ENCODE measurements around the gene FOSL2.
A peak's percentile ranks its signal among the peaks of the same experiment; 100 is the strongest.

The FOSL2 gene

DNA sequence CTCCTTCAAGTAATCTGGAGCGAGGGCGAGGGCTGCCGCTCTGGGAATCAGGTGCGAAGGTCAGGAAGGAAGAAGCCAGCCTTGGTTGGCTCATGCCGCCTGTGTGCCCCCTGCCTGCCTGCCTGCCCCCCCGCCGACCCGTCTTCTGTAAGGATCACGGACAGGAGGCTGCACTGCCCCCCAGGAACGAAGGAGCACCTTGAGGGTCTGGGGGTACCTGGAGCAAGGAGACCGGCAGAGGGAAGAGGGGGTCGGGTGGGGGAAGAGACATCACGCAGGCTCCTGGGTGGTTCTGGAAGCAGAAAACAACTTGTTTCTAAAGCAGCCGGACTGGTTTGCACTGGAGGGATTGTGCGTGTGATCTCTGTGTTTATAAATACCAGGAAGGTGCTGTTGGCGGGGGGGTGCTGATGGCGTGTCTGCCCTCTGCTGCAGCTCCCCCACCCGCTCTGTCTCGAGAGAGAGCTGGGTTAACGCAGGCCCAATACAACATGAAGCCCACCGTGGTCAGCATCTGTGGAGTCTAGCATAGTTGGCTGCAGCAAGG lies 1.7 kb downstream of the FOSL2 start:
- DNase-seq = peak in 1 of 3 donors; percentile 19
- no peaks in the 10 kb centered on the region for H3K36me3 ChIP-seq (ENCODE audit: control insufficient read depth, insufficient read depth, low read length)
- peak overlapping the region; percentile 99 for H3K4me3 ChIP-seq (ENCODE audit: insufficient read depth, low read depth, low read length, poor library complexity, severe bottlenecking)
- H3K27me3 ChIP-seq (replicated peaks; ENCODE audit: control insufficient read depth, insufficient read depth, low read length, poor library complexity, severe bottlenecking) = no peaks in the 10 kb centered on the region
- no peaks in the 10 kb centered on the region for H3K9me3 ChIP-seq (ENCODE audit: control insufficient read depth, low read length)
- H3K27ac ChIP-seq (ENCODE audit: insufficient read depth, low read length, poor library complexity, severe bottlenecking) = peak overlapping the region; percentile 52
- peaks cover 36% of the 10 kb centered on the region for H3K4me1 ChIP-seq (ENCODE audit: control insufficient read depth, insufficient read depth, low read length, poor library complexity, severe bottlenecking)

- Histone ChIP-seq H3K36me3 (ENCODE audit: control insufficient read depth, insufficient read depth, low read length) (no peaks in the 10 kb centered on the region), H3K27me3 (replicated peaks; ENCODE audit: control insufficient read depth, insufficient read depth, low read length, poor library complexity, severe bottlenecking) (no peaks in the 10 kb centered on the region), H3K9me3 (ENCODE audit: control insufficient read depth, low read length) (no peaks in the 10 kb centered on the region), H3K27ac (ENCODE audit: insufficient read depth, low read length, poor library complexity, severe bottlenecking) (peak overlapping the region; percentile 52), H3K4me3 (ENCODE audit: insufficient read depth, low read depth, low read length, poor library complexity, severe bottlenecking) (peak overlapping the region; percentile 99), H3K4me1 (ENCODE audit: control insufficient read depth, insufficient read depth, low read length, poor library complexity, severe bottlenecking) (peaks cover 32% of the 10 kb centered on the region)
- DNase-seq = no peak
Observed at GRCh38 chr2:28394997-28395333, 2.3 kb downstream of the FOSL2 start.

GRCh38 chr2:28395334-28396061 lies 2.8 kb downstream of the FOSL2 start:
- H3K4me1 ChIP-seq (ENCODE audit: control insufficient read depth, insufficient read depth, low read length, poor library complexity, severe bottlenecking) = peaks cover 30% of the 10 kb centered on the region
- H3K36me3 ChIP-seq (ENCODE audit: control insufficient read depth, insufficient read depth, low read length) = no peaks in the 10 kb centered on the region
- peak overlapping the region; percentile 99 for H3K4me3 ChIP-seq (ENCODE audit: insufficient read depth, low read depth, low read length, poor library complexity, severe bottlenecking)
- H3K27me3 ChIP-seq (replicated peaks; ENCODE audit: control insufficient read depth, insufficient read depth, low read length, poor library complexity, severe bottlenecking) = no peaks in the 10 kb centered on the region
- no peak overlapping the region for H3K27ac ChIP-seq (ENCODE audit: insufficient read depth, low read length, poor library complexity, severe bottlenecking)
- H3K9me3 ChIP-seq (ENCODE audit: control insufficient read depth, low read length) = no peaks in the 10 kb centered on the region
- no peak for DNase-seq

- Histone ChIP-seq H3K27me3 (replicated peaks; ENCODE audit: control insufficient read depth, insufficient read depth, low read length, poor library complexity, severe bottlenecking) (no peaks in the 10 kb centered on the region), H3K4me3 (ENCODE audit: insufficient read depth, low read depth, low read length, poor library complexity, severe bottlenecking) (no peak overlapping the region), H3K4me1 (ENCODE audit: control insufficient read depth, insufficient read depth, low read length, poor library complexity, severe bottlenecking) (peaks cover 22% of the 10 kb centered on the region), H3K9me3 (ENCODE audit: control insufficient read depth, low read length) (no peaks in the 10 kb centered on the region), H3K27ac (ENCODE audit: insufficient read depth, low read length, poor library complexity, severe bottlenecking) (no peak overlapping the region), H3K36me3 (ENCODE audit: control insufficient read depth, insufficient read depth, low read length) (peaks cover 4% of the 10 kb centered on the region)
- DNase-seq = no peak
Observed at GRCh38 chr2:28397043-28397381, 4.4 kb downstream of the FOSL2 start.

DNA sequence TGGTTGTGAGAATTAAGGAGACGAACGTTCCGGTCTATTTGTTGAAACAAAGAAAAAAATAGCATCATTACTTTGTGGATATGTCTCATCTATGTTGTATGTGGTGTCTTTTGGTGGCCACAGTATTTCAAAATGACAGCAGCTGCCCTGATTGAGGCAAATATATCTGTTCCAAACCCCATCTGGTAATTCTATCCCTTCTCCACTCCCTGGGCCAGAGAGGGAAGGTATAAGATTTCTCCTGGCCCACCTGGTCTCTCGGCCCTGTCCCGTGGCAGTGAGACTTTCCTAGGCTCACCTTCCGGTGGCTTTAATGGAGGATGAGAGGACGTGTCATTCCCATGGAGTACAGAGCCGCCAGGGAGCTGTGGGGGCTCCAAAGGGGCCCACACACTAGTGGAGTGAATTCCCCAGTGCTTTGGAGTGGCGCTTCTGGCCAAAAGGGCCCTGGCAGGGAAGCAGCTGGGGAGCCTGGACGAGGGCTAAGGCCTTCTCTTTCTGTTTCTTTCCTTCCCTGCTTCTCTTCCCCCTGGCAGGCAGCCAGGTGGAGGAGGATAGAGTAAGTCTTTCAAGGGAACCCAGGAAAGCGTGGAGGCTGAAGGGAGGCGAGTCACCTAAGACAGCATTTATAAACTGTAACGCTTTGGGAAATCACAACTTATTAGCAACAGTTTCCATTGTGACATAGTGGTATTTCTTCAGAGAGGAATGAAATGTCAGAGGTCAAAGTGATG lies 5.6 kb downstream of the FOSL2 start:
- Histone ChIP-seq H3K36me3 (ENCODE audit: control insufficient read depth, insufficient read depth, low read length) (peaks cover 5% of the 10 kb centered on the region), H3K27me3 (replicated peaks; ENCODE audit: control insufficient read depth, insufficient read depth, low read length, poor library complexity, severe bottlenecking) (no peaks in the 10 kb centered on the region), H3K9me3 (ENCODE audit: control insufficient read depth, low read length) (no peaks in the 10 kb centered on the region), H3K4me3 (ENCODE audit: insufficient read depth, low read depth, low read length, poor library complexity, severe bottlenecking) (no peak overlapping the region), H3K4me1 (ENCODE audit: control insufficient read depth, insufficient read depth, low read length, poor library complexity, severe bottlenecking) (peaks cover 29% of the 10 kb centered on the region), H3K27ac (ENCODE audit: insufficient read depth, low read length, poor library complexity, severe bottlenecking) (no peak overlapping the region)
- no peak for DNase-seq

DNA sequence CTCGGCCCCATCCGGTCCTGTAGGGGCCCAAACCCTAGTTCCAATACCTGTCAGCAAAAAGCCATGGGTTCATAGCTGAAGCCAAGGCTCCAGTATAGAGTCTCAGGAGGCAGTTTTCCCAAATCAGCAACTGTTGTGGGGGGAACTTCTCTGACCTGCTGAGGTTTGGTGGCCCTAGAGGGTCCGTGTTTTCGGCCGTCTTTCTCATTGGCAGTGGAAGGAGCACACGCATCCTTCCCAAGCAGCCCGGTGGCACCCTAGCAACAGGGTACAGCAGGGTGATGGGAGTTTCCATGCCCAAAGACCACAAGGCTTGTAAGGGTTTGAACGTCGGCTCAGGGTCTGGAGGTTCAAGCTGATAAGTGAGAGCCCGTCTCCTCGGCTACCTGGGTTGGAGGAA lies 6.6 kb downstream of the FOSL2 start:
- peaks cover 12% of the 10 kb centered on the region for H3K36me3 ChIP-seq (ENCODE audit: control insufficient read depth, insufficient read depth, low read length)
- no peak overlapping the region for H3K4me3 ChIP-seq (ENCODE audit: insufficient read depth, low read depth, low read length, poor library complexity, severe bottlenecking)
- no peak for DNase-seq
- no peak overlapping the region for H3K27ac ChIP-seq (ENCODE audit: insufficient read depth, low read length, poor library complexity, severe bottlenecking)
- no peaks in the 10 kb centered on the region for H3K27me3 ChIP-seq (replicated peaks; ENCODE audit: control insufficient read depth, insufficient read depth, low read length, poor library complexity, severe bottlenecking)
- peaks cover 33% of the 10 kb centered on the region for H3K4me1 ChIP-seq (ENCODE audit: control insufficient read depth, insufficient read depth, low read length, poor library complexity, severe bottlenecking)
- no peaks in the 10 kb centered on the region for H3K9me3 ChIP-seq (ENCODE audit: control insufficient read depth, low read length)

- Histone ChIP-seq H3K27ac (ENCODE audit: insufficient read depth, low read length, poor library complexity, severe bottlenecking) (no peak overlapping the region), H3K36me3 (ENCODE audit: control insufficient read depth, insufficient read depth, low read length) (peaks cover 19% of the 10 kb centered on the region), H3K4me3 (ENCODE audit: insufficient read depth, low read depth, low read length, poor library complexity, severe bottlenecking) (no peak overlapping the region), H3K27me3 (replicated peaks; ENCODE audit: control insufficient read depth, insufficient read depth, low read length, poor library complexity, severe bottlenecking) (no peaks in the 10 kb centered on the region), H3K4me1 (ENCODE audit: control insufficient read depth, insufficient read depth, low read length, poor library complexity, severe bottlenecking) (peaks cover 30% of the 10 kb centered on the region), H3K9me3 (ENCODE audit: control insufficient read depth, low read length) (no peaks in the 10 kb centered on the region)
- no peak for DNase-seq
Observed at GRCh38 chr2:28399956-28400355, 7.3 kb downstream of the FOSL2 start.

GRCh38 chr2:28400419-28400818 lies 7.8 kb downstream of the FOSL2 start:
- Histone ChIP-seq H3K36me3 (ENCODE audit: control insufficient read depth, insufficient read depth, low read length) (peaks cover 20% of the 10 kb centered on the region), H3K4me1 (ENCODE audit: control insufficient read depth, insufficient read depth, low read length, poor library complexity, severe bottlenecking) (peaks cover 25% of the 10 kb centered on the region), H3K27me3 (replicated peaks; ENCODE audit: control insufficient read depth, insufficient read depth, low read length, poor library complexity, severe bottlenecking) (no peaks in the 10 kb centered on the region), H3K27ac (ENCODE audit: insufficient read depth, low read length, poor library complexity, severe bottlenecking) (no peak overlapping the region), H3K4me3 (ENCODE audit: insufficient read depth, low read depth, low read length, poor library complexity, severe bottlenecking) (no peak overlapping the region), H3K9me3 (ENCODE audit: control insufficient read depth, low read length) (no peaks in the 10 kb centered on the region)
- no peak for DNase-seq

GRCh38 chr2:28400921-28401320 lies 8.3 kb downstream of the FOSL2 start:
- peaks cover 20% of the 10 kb centered on the region for H3K36me3 ChIP-seq (ENCODE audit: control insufficient read depth, insufficient read depth, low read length)
- no peaks in the 10 kb centered on the region for H3K27me3 ChIP-seq (replicated peaks; ENCODE audit: control insufficient read depth, insufficient read depth, low read length, poor library complexity, severe bottlenecking)
- no peaks in the 10 kb centered on the region for H3K9me3 ChIP-seq (ENCODE audit: control insufficient read depth, low read length)
- no peak for DNase-seq
- H3K27ac ChIP-seq (ENCODE audit: insufficient read depth, low read length, poor library complexity, severe bottlenecking) = no peak overlapping the region
- no peak overlapping the region for H3K4me3 ChIP-seq (ENCODE audit: insufficient read depth, low read depth, low read length, poor library complexity, severe bottlenecking)
- peaks cover 25% of the 10 kb centered on the region for H3K4me1 ChIP-seq (ENCODE audit: control insufficient read depth, insufficient read depth, low read length, poor library complexity, severe bottlenecking)

GRCh38 chr2:28401411-28401810 lies 8.8 kb downstream of the FOSL2 start:
- H3K4me3 ChIP-seq (ENCODE audit: insufficient read depth, low read depth, low read length, poor library complexity, severe bottlenecking) = no peak overlapping the region
- H3K9me3 ChIP-seq (ENCODE audit: control insufficient read depth, low read length) = no peaks in the 10 kb centered on the region
- H3K36me3 ChIP-seq (ENCODE audit: control insufficient read depth, insufficient read depth, low read length) = peaks cover 20% of the 10 kb centered on the region
- H3K4me1 ChIP-seq (ENCODE audit: control insufficient read depth, insufficient read depth, low read length, poor library complexity, severe bottlenecking) = peaks cover 23% of the 10 kb centered on the region
- no peak overlapping the region for H3K27ac ChIP-seq (ENCODE audit: insufficient read depth, low read length, poor library complexity, severe bottlenecking)
- H3K27me3 ChIP-seq (replicated peaks; ENCODE audit: control insufficient read depth, insufficient read depth, low read length, poor library complexity, severe bottlenecking) = no peaks in the 10 kb centered on the region
- DNase-seq = no peak

Data from effector memory CD4-positive, alpha-beta T cell (primary cell).